Loucy (cell line): ENCODE data around the gene DIPK1A.

Experiments
- H2AFZ ChIP-seq: fragments of 200-600 bp; sonication (generic); 2 replicates; pipeline ENCODE4 v1.6.0; 2016; ENCODE audit warnings: antibody characterized with exemption, mild to moderate bottlenecking, low read length, moderate library complexity
- H3F3A ChIP-seq: fragments of 200-600 bp; 2 replicates; pipeline ENCODE4 v1.6.0; 2016; ENCODE audit warnings: antibody characterized with exemption, low read depth, mild to moderate bottlenecking
- H3K27me3 ChIP-seq: fragments of 200-600 bp; sonication (generic); 2 replicates; pipeline ENCODE4 v1.6.1; 2014; ENCODE audit warnings: low read length, mild to moderate bottlenecking; ENCODE audit not compliant: insufficient read depth, poor library complexity, severe bottlenecking
- H3K36me3 ChIP-seq: fragments of 200-600 bp; sonication (generic); 2 replicates; pipeline ENCODE4 v1.6.1; 2016; ENCODE audit warnings: low read length; ENCODE audit not compliant: insufficient read depth
- H3K4me1 ChIP-seq: fragments of 200-600 bp; sonication (generic); 2 replicates; pipeline ENCODE4 v1.5.1; 2014; ENCODE audit warnings: low read length, mild to moderate bottlenecking; ENCODE audit not compliant: insufficient read depth, poor library complexity, severe bottlenecking
- H3K4me2 ChIP-seq: fragments of 200-600 bp; sonication (generic); 2 replicates; pipeline ENCODE4 v1.6.0; 2014; ENCODE audit warnings: antibody characterized with exemption, low read length, low read depth, mild to moderate bottlenecking; ENCODE audit not compliant: poor library complexity, severe bottlenecking
- H3K4me3 ChIP-seq: fragments of 200-600 bp; sonication (generic); 2 replicates; pipeline ENCODE4 v1.5.1; 2014; ENCODE audit warnings: low read length, mild to moderate bottlenecking, mixed read lengths; ENCODE audit not compliant: poor library complexity, severe bottlenecking
- H3K79me2 ChIP-seq: fragments of 200-600 bp; sonication (generic); 2 replicates; pipeline ENCODE4 v1.6.1; 2014; ENCODE audit warnings: low read length; ENCODE audit not compliant: insufficient read depth
- H3K9ac ChIP-seq: fragments of 200-600 bp; sonication (generic); 2 replicates; pipeline ENCODE4 v1.6.0; 2014; ENCODE audit warnings: mild to moderate bottlenecking, low read depth, low read length, moderate library complexity; ENCODE audit not compliant: poor library complexity, severe bottlenecking
- H3K9me2 ChIP-seq: fragments of 200-600 bp; sonication (generic); replicated peaks from 2 replicates; pipeline ENCODE4 v1.6.1; 2016; ENCODE audit warnings: low read depth, low read length, mixed read lengths
- H3K9me3 ChIP-seq: fragments of 200-600 bp; sonication (generic); 2 replicates; pipeline ENCODE4 v1.6.1; 2014; ENCODE audit warnings: mild to moderate bottlenecking, antibody characterized with exemption, low read length, low read depth; ENCODE audit not compliant: insufficient read depth
- H4K20me1 ChIP-seq: fragments of 200-600 bp; sonication (generic); 2 replicates; pipeline ENCODE4 v1.6.0; 2014; ENCODE audit warnings: antibody characterized with exemption, low read length, mild to moderate bottlenecking; ENCODE audit not compliant: insufficient read depth, poor library complexity, severe bottlenecking
- EZH2phosphoT487 ChIP-seq: fragments of 200-600 bp; IDR thresholded peaks from 2 replicates; pipeline ENCODE4 v1.6.1; 2018; ENCODE audit warnings: antibody characterized with exemption, mild to moderate bottlenecking, moderate library complexity, borderline replicate concordance
- TF ChIP-seq, protein P1 (sequence below): fragments of 200-600 bp; sonication (generic); conservative IDR thresholded peaks from 2 replicates; pipeline ENCODE4 v1.5.1; 2014; ENCODE audit warnings: mild to moderate bottlenecking, antibody characterized with exemption, low read length

Gene DIPK1A

DNA sequence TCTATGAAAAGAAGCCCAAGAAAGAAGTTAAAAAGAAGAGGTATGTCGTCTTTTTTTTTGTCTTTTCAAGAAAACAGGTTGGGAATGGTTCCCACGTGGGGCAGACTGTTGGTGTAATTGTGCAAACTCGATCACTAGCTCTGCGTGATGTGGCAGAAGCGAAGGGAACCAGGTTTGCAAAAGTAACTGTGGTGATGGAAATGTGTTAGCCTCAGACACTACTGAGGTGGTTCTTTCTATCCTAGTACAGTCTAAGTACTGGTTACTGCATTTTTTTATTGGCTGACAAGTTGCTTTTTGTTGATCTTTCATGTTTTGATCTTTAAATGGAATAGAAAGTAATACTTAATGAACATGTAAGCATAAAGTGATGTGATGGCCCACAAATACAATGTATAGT is 120.7 kb downstream of the DIPK1A start:
- H3K27me3 ChIP-seq, result no peaks in the 10 kb centered on the region
- H3K9me2 ChIP-seq, result no peaks in the 10 kb centered on the region
- H3K4me2 ChIP-seq, result peak overlapping the region; percentile 95
- H3K9ac ChIP-seq, result no peak overlapping the region
- no peak for TF ChIP-seq EZH2phosphoT487
- TF ChIP-seq, protein P1, sequence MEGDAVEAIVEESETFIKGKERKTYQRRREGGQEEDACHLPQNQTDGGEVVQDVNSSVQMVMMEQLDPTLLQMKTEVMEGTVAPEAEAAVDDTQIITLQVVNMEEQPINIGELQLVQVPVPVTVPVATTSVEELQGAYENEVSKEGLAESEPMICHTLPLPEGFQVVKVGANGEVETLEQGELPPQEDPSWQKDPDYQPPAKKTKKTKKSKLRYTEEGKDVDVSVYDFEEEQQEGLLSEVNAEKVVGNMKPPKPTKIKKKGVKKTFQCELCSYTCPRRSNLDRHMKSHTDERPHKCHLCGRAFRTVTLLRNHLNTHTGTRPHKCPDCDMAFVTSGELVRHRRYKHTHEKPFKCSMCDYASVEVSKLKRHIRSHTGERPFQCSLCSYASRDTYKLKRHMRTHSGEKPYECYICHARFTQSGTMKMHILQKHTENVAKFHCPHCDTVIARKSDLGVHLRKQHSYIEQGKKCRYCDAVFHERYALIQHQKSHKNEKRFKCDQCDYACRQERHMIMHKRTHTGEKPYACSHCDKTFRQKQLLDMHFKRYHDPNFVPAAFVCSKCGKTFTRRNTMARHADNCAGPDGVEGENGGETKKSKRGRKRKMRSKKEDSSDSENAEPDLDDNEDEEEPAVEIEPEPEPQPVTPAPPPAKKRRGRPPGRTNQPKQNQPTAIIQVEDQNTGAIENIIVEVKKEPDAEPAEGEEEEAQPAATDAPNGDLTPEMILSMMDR, result no peak
- peaks cover 43% of the 10 kb centered on the region for H3K4me1 ChIP-seq
- peaks cover 61% of the 10 kb centered on the region for H3K79me2 ChIP-seq
- H3K36me3 ChIP-seq, result peaks cover 86% of the 10 kb centered on the region
- H3K9me3 ChIP-seq, result no peaks in the 10 kb centered on the region
- H2AFZ ChIP-seq, result no peak overlapping the region
- H3K4me3 ChIP-seq, result peak overlapping the region; percentile 97
- peaks cover 77% of the 10 kb centered on the region for H4K20me1 ChIP-seq
- H3F3A ChIP-seq, result peaks cover 20% of the 10 kb centered on the region; the same call in 1 of the 2 replicates

DNA sequence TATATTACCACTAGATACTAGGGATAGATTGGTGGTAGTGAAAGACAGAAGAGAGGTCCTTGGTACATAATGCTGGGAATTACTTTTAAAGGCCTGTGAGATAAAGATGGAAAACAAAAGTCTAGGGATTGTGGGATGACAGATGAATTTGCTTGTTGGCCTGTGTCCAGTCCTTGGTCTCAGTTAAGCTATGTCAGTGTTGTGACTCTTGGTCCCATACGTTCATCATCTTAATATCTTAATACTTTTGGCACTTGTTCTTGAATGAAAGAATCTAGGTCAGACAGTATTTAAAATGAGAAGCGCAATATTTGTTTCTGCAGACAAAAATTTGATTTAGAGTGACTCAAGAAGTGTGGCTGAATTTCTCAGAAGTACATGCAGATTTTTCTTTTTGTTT is 121.8 kb downstream of the DIPK1A start:
- H3K36me3 ChIP-seq, result peaks cover 96% of the 10 kb centered on the region
- H4K20me1 ChIP-seq, result peaks cover 89% of the 10 kb centered on the region
- no peaks in the 10 kb centered on the region for H3K27me3 ChIP-seq
- peak overlapping the region; percentile 29 for H3K9ac ChIP-seq
- no peaks in the 10 kb centered on the region for H3K9me2 ChIP-seq
- H3K9me3 ChIP-seq, result no peaks in the 10 kb centered on the region
- no peak overlapping the region for H2AFZ ChIP-seq
- peaks cover 20% of the 10 kb centered on the region; the same call in 1 of the 2 replicates for H3F3A ChIP-seq
- H3K79me2 ChIP-seq, result peaks cover 72% of the 10 kb centered on the region
- H3K4me1 ChIP-seq, result peaks cover 52% of the 10 kb centered on the region
- TF ChIP-seq, protein P1, result no peak
- TF ChIP-seq EZH2phosphoT487, result no peak
- peak overlapping the region; percentile 95 for H3K4me2 ChIP-seq
- peak overlapping the region; percentile 97 for H3K4me3 ChIP-seq

GRCh38 chr1:92838519-92838918 is 122.7 kb downstream of the DIPK1A start:
- Histone ChIP-seq H3K4me3 (peak overlapping the region; percentile 97), H3F3A (peaks cover 13% of the 10 kb centered on the region; the same call in 1 of the 2 replicates), H4K20me1 (peaks cover 97% of the 10 kb centered on the region), H3K4me1 (peaks cover 62% of the 10 kb centered on the region), H3K79me2 (peaks cover 82% of the 10 kb centered on the region), H3K27me3 (no peaks in the 10 kb centered on the region), H3K9ac (peak overlapping the region; percentile 12), H2AFZ (no peak overlapping the region), H3K36me3 (peaks cover 96% of the 10 kb centered on the region), H3K4me2 (peak overlapping the region; percentile 95), H3K9me2 (no peaks in the 10 kb centered on the region), H3K9me3 (no peaks in the 10 kb centered on the region)
- no peak for TF ChIP-seq EZH2phosphoT487
- TF ChIP-seq, protein P1, result no peak
